CD4-positive, alpha-beta T cell (primary cell): Measurements from ENCODE around the gene MAN1A1. TPM values are rescaled to one million over a fixed set of nuclear protein-coding genes. Genes with fewer than 3 reads are reported as not detected.

Experiments
- ATAC-seq: fragments of 200-7000 bp; cut with Tn5 transposase; one replicate; pipeline ENCODE4 v1.10.0; 2022; ENCODE audit warnings: mild to moderate bottlenecking; ENCODE audit not compliant: poor library complexity
- CTCF ChIA-PET: fragments of 350-600 bp; sonication (Branson Sonifier 250); formaldehyde crosslinking; loops from one replicate; lab custom pipeline; 2021; ENCODE audit warnings: antibody characterized with exemption, inconsistent platforms; lab: Charles Lee
- POLR2A ChIA-PET: fragments of 350-600 bp; sonication (Branson Sonifier 250); formaldehyde crosslinking; loops from one replicate; lab custom pipeline; 2021; ENCODE audit warnings: antibody characterized with exemption, inconsistent platforms; lab: Charles Lee
- DNase-seq, 14 experiments: peaks; one replicate each; pipeline ENCODE4 v3.0.0-alpha.2; 2013 to 2020; ENCODE audit warnings: mixed read lengths in 2 of 14
- H3K27ac ChIP-seq, 2 donors: one replicate each; pipeline versions ENCODE4 v1.5.1 to v1.7.0; 2013; ENCODE audit warnings: low read length in 2 of 2, low read depth in 1 of 2, mild to moderate bottlenecking in 1 of 2
- H3K27me3 ChIP-seq, 2 experiments: 1 replicate in 1 of 2; 2 replicates in 1 of 2; pipeline versions ENCODE4 v1.6.1 to v1.7.0; 2013; ENCODE audit warnings: low read length in 2 of 2, control low read depth in 1 of 2, mild to moderate bottlenecking in 1 of 2, moderate library complexity in 1 of 2; ENCODE audit not compliant: insufficient read depth in 2 of 2, control insufficient read depth in 1 of 2
- H3K36me3 ChIP-seq: one replicate; pipeline ENCODE4 v1.6.1; 2013; ENCODE audit warnings: low read length, control low read depth; ENCODE audit not compliant: insufficient read depth
- H3K4me1 ChIP-seq: one replicate; pipeline ENCODE4 v1.6.1; 2013; ENCODE audit warnings: low read length, control low read depth; ENCODE audit not compliant: insufficient read depth
- H3K4me3 ChIP-seq: one replicate; pipeline ENCODE4 v1.5.1; 2013; ENCODE audit warnings: mild to moderate bottlenecking, low read length, moderate library complexity
- H3K9me3 ChIP-seq, 2 experiments: 1 replicate in 1 of 2; 2 replicates in 1 of 2; pipeline versions ENCODE4 v1.6.1 to v1.7.0; 2013; ENCODE audit warnings: low read length in 2 of 2, mild to moderate bottlenecking in 2 of 2, control low read depth in 1 of 2, moderate library complexity in 1 of 2; ENCODE audit not compliant: control insufficient read depth in 1 of 2, insufficient read depth in 1 of 2
- H3K27ac Mint-ChIP-seq: one replicate; pipeline ENCODE4 v1.8.0; 2020; ENCODE audit warnings: mixed read lengths
- H3K27me3 Mint-ChIP-seq: one replicate; pipeline ENCODE4 v1.8.0; 2021; ENCODE audit warnings: mixed read lengths
- H3K36me3 Mint-ChIP-seq: one replicate; pipeline ENCODE4 v1.8.0; 2021; ENCODE audit warnings: low read depth, mixed read lengths
- H3K4me1 Mint-ChIP-seq: one replicate; pipeline ENCODE4 v1.8.0; 2021; ENCODE audit warnings: low read depth, mixed read lengths
- H3K4me3 Mint-ChIP-seq: one replicate; pipeline ENCODE4 v1.8.0; 2020; ENCODE audit warnings: mild to moderate bottlenecking, mixed read lengths
- H3K9me3 Mint-ChIP-seq: one replicate; pipeline ENCODE4 v1.8.0; 2020; ENCODE audit warnings: mixed read lengths
- CTCF ChIP-seq: fragments of 200-600 bp; IDR thresholded peaks from one replicate; pipeline ENCODE4 v1.8.0; 2022; ENCODE audit warnings: antibody characterized with exemption, mild to moderate bottlenecking
- intact Hi-C, 2 experiments: fragments of 100-400 bp; cut with DNase I in 1 of 2; cut with micrococcal nuclease in 1 of 2; formaldehyde crosslinking; loops; one replicate each; pipeline versions ENCODE4 v1.15.1 to v1.9.0; 2023 to 2025; cut with DNase I, micrococcal nuclease
- total RNA-seq, 174 experiments: library from RNA in 2 of 174; stranded (reverse) in 2 of 174; gene quantifications; one replicate each; pipeline ENCODE4 v1.2.3 and lab custom pipeline; 2021 to 2026

The MAN1A1 gene
- total RNA-seq, 2 experiments from 2014 or later = 4.5 to 4.9 TPM

GRCh38 chr6:119328892-119329793 lies 20.4 kb downstream of the MAN1A1 start:
- H3K36me3 Mint-ChIP-seq = no peaks in the 10 kb centered on the region
- no peaks in the 10 kb centered on the region for H3K36me3 ChIP-seq
- no peak overlapping the region for H3K4me3 ChIP-seq
- TF ChIP-seq CTCF = no peak
- ATAC-seq (no peak), DNase-seq (no peak)
- ChIA-PET POLR2A (no interaction called here), CTCF (interaction anchor here (1.0 kb wide), 1 partner anchor 88 kb away, joined by 3 read pairs; no protein-coding TSS in a partner anchor)
- H3K4me1 Mint-ChIP-seq = peaks cover 1% of the 10 kb centered on the region
- intact Hi-C loops = no loop called here
- H3K4me1 ChIP-seq = peaks cover 13% of the 10 kb centered on the region
- H3K9me3 ChIP-seq = no peaks in the 10 kb centered on the region
- H3K27ac Mint-ChIP-seq = no peak overlapping the region
- no peak overlapping the region for H3K27ac ChIP-seq
- H3K27me3 Mint-ChIP-seq = no peaks in the 10 kb centered on the region
- H3K27me3 ChIP-seq = no peaks in the 10 kb centered on the region
- no peaks in the 10 kb centered on the region for H3K9me3 Mint-ChIP-seq
- H3K4me3 Mint-ChIP-seq = no peak overlapping the region

- peaks cover 13% of the 10 kb centered on the region for H3K4me1 ChIP-seq
- DNase-seq (no peak), ATAC-seq (no peak)
- H3K27me3 Mint-ChIP-seq = no peaks in the 10 kb centered on the region
- no peaks in the 10 kb centered on the region for H3K36me3 ChIP-seq
- no peak overlapping the region for H3K4me3 Mint-ChIP-seq
- ChIA-PET CTCF (interaction anchor here (1.4 kb wide), 1 partner anchor 15 kb away, joined by 3 read pairs; no protein-coding TSS in a partner anchor), POLR2A (interaction anchor here (1.0 kb wide), 1 partner anchor 22 kb away, joined by 4 read pairs; no protein-coding TSS in a partner anchor)
- no peaks in the 10 kb centered on the region for H3K36me3 Mint-ChIP-seq
- H3K27ac ChIP-seq = no peak overlapping the region
- no peaks in the 10 kb centered on the region for H3K9me3 Mint-ChIP-seq
- no peak overlapping the region for H3K4me3 ChIP-seq
- H3K27me3 ChIP-seq = no peaks in the 10 kb centered on the region
- no peak for TF ChIP-seq CTCF
- intact Hi-C loops = no loop called here
- no peaks in the 10 kb centered on the region for H3K9me3 ChIP-seq
- H3K27ac Mint-ChIP-seq = no peak overlapping the region
- peaks cover 10% of the 10 kb centered on the region for H3K4me1 Mint-ChIP-seq
Measured at GRCh38 chr6:119328254-119328653, 21.3 kb downstream of the MAN1A1 start.

GRCh38 chr6:119327810-119328209 lies 21.8 kb downstream of the MAN1A1 start:
- ATAC-seq (no peak), DNase-seq (no peak)
- Mint-ChIP-seq H3K4me3 (no peak overlapping the region), H3K4me1 (peaks cover 15% of the 10 kb centered on the region), H3K27ac (no peak overlapping the region), H3K9me3 (no peaks in the 10 kb centered on the region), H3K27me3 (no peaks in the 10 kb centered on the region), H3K36me3 (no peaks in the 10 kb centered on the region)
- no peak overlapping the region for H3K4me3 ChIP-seq
- intact Hi-C loops = no loop called here
- CTCF ChIA-PET = interaction anchor here (0.7 to 1.4 kb wide), 2 partner anchors 14 to 1757 kb away, joined by 3 read pairs; no protein-coding TSS in a partner anchor
- TF ChIP-seq CTCF = no peak
- H3K9me3 ChIP-seq = no peaks in the 10 kb centered on the region
- no peaks in the 10 kb centered on the region for H3K36me3 ChIP-seq
- H3K27me3 ChIP-seq = no peaks in the 10 kb centered on the region
- H3K27ac ChIP-seq = no peak overlapping the region
- POLR2A ChIA-PET = interaction anchor here (1.0 kb wide), 1 partner anchor 23 kb away, joined by 4 read pairs; no protein-coding TSS in a partner anchor
- H3K4me1 ChIP-seq = peaks cover 15% of the 10 kb centered on the region
